ENCODE results near the gene ELAVL2.
A peak's percentile ranks its signal among the peaks of the same experiment; 100 is the strongest.

The ELAVL2 gene

DNA sequence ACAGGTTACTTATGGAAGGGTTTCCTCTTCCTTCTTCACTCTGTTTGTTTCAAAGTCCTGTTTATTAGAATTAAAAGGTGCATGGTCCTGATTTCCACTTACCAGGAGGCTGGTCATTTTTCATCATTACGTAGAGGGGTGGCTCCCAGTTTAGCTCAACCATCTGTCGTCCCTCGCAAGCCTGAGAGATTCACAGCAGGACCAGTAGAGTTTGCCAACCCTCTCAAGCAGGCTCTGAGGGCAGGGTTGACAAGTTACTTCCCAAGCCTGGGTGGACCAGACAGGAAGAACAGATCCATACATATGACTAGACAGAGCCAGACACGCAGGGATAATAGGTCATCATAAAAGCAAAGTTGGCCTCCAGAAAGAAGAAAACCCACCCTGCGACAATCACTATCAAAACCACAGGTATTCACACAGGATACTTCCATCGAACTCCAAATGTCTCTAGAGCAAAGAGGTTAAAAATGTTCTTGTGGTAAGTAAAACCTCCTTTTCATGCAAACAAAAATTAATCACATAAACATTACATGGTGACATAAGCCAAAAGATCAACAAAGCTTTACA lies 151.9 kb downstream of the ELAVL2 start:
- H3K27ac ChIP-seq: no peak overlapping the region
- TF ChIP-seq, protein P1, sequence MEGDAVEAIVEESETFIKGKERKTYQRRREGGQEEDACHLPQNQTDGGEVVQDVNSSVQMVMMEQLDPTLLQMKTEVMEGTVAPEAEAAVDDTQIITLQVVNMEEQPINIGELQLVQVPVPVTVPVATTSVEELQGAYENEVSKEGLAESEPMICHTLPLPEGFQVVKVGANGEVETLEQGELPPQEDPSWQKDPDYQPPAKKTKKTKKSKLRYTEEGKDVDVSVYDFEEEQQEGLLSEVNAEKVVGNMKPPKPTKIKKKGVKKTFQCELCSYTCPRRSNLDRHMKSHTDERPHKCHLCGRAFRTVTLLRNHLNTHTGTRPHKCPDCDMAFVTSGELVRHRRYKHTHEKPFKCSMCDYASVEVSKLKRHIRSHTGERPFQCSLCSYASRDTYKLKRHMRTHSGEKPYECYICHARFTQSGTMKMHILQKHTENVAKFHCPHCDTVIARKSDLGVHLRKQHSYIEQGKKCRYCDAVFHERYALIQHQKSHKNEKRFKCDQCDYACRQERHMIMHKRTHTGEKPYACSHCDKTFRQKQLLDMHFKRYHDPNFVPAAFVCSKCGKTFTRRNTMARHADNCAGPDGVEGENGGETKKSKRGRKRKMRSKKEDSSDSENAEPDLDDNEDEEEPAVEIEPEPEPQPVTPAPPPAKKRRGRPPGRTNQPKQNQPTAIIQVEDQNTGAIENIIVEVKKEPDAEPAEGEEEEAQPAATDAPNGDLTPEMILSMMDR (IDR thresholded peaks at IDR 0.05): no peak
- TF ChIP-seq ZFX (IDR thresholded peaks at IDR 0.05; ENCODE audit: borderline replicate concordance): no peak

DNA sequence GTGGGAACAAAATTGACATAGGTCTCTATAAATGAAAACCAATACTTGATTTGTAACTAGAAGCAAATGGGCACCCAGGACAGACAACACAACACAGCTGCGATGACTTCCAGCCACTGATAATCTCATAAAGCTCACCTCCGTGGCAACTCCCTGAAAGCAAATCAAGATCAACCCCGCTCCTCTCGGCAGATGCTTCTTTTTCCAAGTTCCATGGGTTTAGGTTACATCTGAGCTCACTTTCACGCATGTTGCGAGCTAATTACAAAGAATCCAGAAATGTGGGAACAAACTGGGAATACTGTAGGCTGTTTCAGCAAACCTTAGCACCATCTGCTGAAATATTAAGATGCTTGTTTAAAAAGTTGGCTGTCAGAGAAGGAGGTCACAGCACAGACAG lies 153.9 kb downstream of the ELAVL2 start:
- TF ChIP-seq ZFX (IDR thresholded peaks at IDR 0.05; ENCODE audit: borderline replicate concordance): no peak
- TF ChIP-seq, protein P1 (IDR thresholded peaks at IDR 0.05): no peak
- H3K27ac ChIP-seq: no peak overlapping the region

DNA sequence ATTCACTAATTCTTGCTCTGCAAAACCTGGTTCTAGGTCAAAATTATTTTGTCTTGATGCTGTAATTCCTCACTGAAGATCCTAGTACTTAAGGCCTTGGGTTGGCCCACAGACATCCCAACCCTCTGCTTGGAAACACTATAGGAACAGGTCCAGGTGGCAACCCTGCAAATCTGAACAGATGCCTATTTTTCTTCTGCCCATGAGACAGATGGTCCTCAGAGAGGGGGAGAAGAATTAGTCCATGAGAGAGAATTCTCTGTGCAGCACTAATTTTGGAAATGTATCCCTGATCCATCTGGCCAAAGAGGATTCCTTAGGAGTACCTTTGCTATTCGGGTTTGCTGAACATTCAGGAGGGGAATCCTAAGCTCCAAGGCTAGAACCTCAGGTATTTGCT lies 156.3 kb downstream of the ELAVL2 start:
- TF ChIP-seq, protein P1 (IDR thresholded peaks at IDR 0.05): no peak
- no peak for TF ChIP-seq ZFX (IDR thresholded peaks at IDR 0.05; ENCODE audit: borderline replicate concordance)
- no peak overlapping the region for H3K27ac ChIP-seq

DNA sequence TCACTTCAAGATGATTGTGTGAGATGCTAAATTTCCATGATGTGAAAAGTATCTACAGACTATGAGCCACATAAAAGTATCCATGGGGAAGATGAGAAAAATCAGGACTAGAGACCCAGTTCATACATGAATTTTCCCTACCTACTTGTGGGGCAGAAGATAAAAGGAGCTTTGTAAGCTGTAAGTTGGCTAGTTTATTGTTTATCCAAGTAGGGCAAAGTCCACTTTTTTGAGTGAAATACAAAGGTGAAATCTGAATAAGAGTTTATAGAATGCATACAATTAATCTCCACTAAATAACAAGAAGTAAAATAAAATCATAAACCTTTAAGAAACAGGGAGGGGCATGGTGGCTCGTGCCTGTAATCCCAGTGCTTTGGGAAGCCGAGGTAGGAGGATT lies 160.4 kb downstream of the ELAVL2 start:
- no peak for TF ChIP-seq ZFX (IDR thresholded peaks at IDR 0.05; ENCODE audit: borderline replicate concordance)
- TF ChIP-seq, protein P1 (IDR thresholded peaks at IDR 0.05): no peak
- H3K27ac ChIP-seq: peak overlapping the region; percentile 52

DNA sequence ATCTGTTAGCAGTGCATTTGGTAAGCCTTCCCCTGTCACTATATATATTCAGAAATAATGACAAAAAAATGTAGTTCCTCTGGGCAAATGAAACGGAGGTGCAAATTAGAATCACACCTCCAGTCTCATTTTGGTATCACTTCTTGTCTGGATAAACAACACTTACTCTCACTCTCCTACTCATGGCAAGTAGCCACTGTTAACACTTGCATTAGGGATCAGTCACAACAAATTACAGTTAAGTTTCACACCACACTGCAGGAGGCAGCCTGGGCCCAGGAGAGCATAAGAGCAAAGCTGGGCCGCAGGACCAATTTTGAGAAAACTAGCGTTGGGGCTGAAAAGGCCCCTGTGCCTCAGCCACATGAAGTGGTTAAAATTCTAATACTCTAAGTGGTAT lies 161.0 kb downstream of the ELAVL2 start:
- TF ChIP-seq ZFX (IDR thresholded peaks at IDR 0.05; ENCODE audit: borderline replicate concordance): no peak
- TF ChIP-seq, protein P1 (IDR thresholded peaks at IDR 0.05): no peak
- H3K27ac ChIP-seq: peak overlapping the region; percentile 52

DNA sequence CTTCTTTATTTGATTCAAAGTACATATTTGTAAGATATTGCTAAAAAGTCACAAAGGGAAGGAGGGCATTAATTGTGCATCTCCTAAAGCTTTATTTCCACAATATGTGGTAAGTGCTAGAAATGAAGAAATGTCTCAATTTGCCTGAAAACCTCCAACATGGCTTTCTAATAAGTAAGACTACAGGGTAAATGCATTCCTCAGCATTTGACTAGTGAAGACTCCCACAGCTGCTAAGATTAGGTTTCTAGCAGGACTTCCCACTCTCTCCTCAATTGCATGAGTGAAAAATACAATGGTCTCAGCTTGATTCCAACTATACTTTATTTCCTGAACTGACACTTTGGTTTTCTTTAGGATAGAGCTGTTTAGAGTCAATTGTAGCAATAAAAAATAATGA lies 162.1 kb downstream of the ELAVL2 start:
- no peak for TF ChIP-seq ZFX (IDR thresholded peaks at IDR 0.05; ENCODE audit: borderline replicate concordance)
- TF ChIP-seq, protein P1 (IDR thresholded peaks at IDR 0.05): no peak
- 0 out of 2 replicates have a peak overlapping the region, but pooled peaks have one; percentile 17 for H3K27ac ChIP-seq

DNA sequence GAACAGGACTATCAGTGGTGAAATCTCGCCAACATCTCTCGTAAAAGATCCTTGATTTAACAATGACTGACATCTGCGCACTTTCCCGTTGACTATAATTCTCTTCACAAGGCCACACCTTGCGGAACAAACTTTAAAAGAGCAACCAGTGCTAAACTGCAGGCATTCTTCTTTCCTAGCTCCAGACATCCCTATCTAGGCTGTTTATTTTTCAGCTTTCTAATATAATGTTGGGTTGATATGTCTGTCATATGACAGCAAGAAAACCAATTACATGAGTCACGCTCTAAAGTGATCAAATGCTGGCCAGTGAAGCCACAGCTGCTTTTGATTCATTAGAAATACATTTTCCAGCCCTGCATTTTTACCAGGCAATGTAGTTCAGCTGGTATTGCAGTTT lies 162.5 kb downstream of the ELAVL2 start:
- TF ChIP-seq, protein P1 (IDR thresholded peaks at IDR 0.05): no peak
- no peak for TF ChIP-seq ZFX (IDR thresholded peaks at IDR 0.05; ENCODE audit: borderline replicate concordance)
- H3K27ac ChIP-seq: 0 out of 2 replicates have a peak overlapping the region, but pooled peaks have one; percentile 17

Measured in 22Rv1 (cell line).